AG04449 (cell line): ENCODE data around the gene OSBP2.

Experiments used
- CTCF ChIA-PET: fragments of 350-600 bp; formaldehyde crosslinking; extraction: SDS; loops from one replicate; lab custom pipeline; 2021; ENCODE audit warnings: antibody characterized with exemption; lab: Yijun Ruan, JAX
- POLR2A ChIA-PET: fragments of 400-600, 350-600 bp; formaldehyde crosslinking; extraction: SDS; loops from one replicate; lab custom pipeline; 2020; ENCODE audit warnings: antibody characterized with exemption, inconsistent platforms; lab: Yijun Ruan, JAX
- DNase-seq: peaks from one replicate; pipeline ENCODE4 v3.0.0-alpha.2; 2010; ENCODE audit warnings: low read depth, low spot score
- H3K4me3 ChIP-seq: 2 replicates; pipeline ENCODE4 v1.5.1; 2011; ENCODE audit warnings: low read depth, mild to moderate bottlenecking, control low read depth, low read length
- CTCF ChIP-seq: IDR thresholded peaks from one replicate; pipeline ENCODE4 v1.5.1; 2011; ENCODE audit warnings: mild to moderate bottlenecking, moderate library complexity, low read length, control low read depth, inconsistent platforms; ENCODE audit not compliant: insufficient read depth; ENCODE audit errors: missing control alignments

Gene OSBP2

GRCh38 chr22:30712094-30712493, 17.4 kb downstream of the OSBP2 start:
- H3K4me3 ChIP-seq, result no peak overlapping the region
- ChIA-PET POLR2A (no interaction called here), CTCF (interaction anchor here (0.6 to 1.8 kb wide), 2 partner anchors 10 to 14 kb away, joined by 3 to 5 read pairs; no protein-coding TSS in a partner anchor)
- no peak for DNase-seq
- TF ChIP-seq CTCF, result no peak

DNA sequence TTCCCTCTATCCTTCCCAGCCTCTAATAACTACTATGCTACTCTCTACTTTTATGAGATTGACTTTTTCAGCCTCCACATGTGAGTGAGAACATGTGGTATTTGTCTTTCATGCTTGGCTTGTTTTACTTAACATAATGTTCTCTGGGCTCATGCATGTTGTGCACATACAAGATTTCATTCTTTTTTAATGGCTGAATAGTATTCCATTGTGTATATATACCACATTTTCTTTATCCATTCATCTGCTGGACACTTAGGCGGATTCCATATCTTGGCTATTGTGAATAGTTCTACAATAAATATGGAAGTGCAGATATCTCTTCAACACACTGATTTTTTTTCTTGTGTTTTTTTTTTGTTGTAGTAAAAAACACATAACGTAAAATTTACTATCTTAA, 19.4 kb downstream of the OSBP2 start:
- no peak for TF ChIP-seq CTCF
- DNase-seq, result no peak
- no peak overlapping the region for H3K4me3 ChIP-seq
- ChIA-PET POLR2A (no interaction called here), CTCF (no interaction called here)

DNA sequence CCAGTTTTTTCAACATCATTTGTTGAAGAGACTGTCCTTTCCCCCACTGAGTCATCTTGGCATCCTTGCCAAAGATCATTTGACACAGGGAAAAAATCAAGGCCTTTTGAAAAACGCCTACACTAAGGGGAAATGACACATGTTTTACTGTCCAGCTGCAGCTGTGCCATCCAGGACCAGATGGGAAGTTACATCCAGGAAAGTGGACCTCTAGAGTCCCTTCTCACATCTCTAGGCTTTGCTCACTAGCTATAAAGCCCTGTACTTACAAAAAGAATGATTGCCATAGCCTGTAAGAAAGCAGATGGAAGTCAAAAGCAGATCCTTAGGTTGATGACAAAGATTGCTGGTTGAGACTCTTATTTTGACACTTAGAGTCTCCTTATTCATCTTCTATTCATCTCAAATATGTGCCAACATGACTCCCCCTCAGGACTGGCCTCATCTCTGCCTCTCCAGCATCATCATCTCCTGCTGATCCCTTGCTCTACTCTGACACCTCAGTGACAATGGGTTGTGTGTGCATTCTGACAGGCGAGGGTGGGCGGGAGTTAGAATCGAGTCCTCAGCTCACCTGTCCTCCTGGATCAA, 22.8 kb downstream of the OSBP2 start:
- peak; percentile 49 for DNase-seq
- TF ChIP-seq CTCF, result no peak
- ChIA-PET CTCF (interaction anchor here (1.9 to 3.1 kb wide), 2 partner anchors 38 to 82 kb away, joined by 6 to 14 read pairs; partner anchors contain the start of gene SLC35E4), POLR2A (interaction anchor here (1.4 kb wide), 1 partner anchor 11 kb away, joined by 6 read pairs; no protein-coding TSS in a partner anchor)
- H3K4me3 ChIP-seq, result no peak overlapping the region

DNA sequence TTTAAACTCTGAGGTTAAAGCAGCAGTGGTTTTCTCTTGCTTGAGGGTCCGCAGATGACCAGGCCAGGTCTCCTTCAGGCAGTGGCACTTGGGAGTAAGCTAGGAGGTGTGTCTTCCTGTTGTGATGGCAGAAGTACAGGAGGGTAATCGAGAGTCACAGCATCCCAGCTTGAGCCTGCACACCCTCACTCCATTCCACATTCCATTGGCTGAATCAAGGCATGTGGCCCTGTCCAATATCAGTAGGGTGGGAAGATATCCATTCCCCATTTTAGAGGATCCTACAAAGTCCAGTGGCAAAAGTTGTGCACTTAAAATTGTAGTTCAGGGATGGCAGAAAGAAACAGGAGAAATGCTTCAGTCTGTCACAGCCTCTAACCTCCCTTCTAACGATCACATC, 23.3 kb downstream of the OSBP2 start:
- ChIA-PET POLR2A (interaction anchor here (1.4 kb wide), 1 partner anchor 12 kb away, joined by 6 read pairs; no protein-coding TSS in a partner anchor), CTCF (interaction anchor here (1.9 to 3.1 kb wide), 2 partner anchors 37 to 83 kb away, joined by 6 to 14 read pairs; partner anchors contain the start of gene SLC35E4)
- DNase-seq, result no peak
- no peak overlapping the region for H3K4me3 ChIP-seq
- no peak for TF ChIP-seq CTCF

- no peak for TF ChIP-seq CTCF
- DNase-seq, result no peak
- no peak overlapping the region for H3K4me3 ChIP-seq
- ChIA-PET POLR2A (interaction anchor here (0.7 to 1.4 kb wide), 2 partner anchors 12 to 297 kb away, joined by 3 to 6 read pairs; no protein-coding TSS in a partner anchor), CTCF (interaction anchor here (1.0 to 3.1 kb wide), 2 partner anchors 9 to 37 kb away, joined by 3 to 14 read pairs; no protein-coding TSS in a partner anchor)
Measured at GRCh38 chr22:30718491-30718890, 23.8 kb downstream of the OSBP2 start.

DNA sequence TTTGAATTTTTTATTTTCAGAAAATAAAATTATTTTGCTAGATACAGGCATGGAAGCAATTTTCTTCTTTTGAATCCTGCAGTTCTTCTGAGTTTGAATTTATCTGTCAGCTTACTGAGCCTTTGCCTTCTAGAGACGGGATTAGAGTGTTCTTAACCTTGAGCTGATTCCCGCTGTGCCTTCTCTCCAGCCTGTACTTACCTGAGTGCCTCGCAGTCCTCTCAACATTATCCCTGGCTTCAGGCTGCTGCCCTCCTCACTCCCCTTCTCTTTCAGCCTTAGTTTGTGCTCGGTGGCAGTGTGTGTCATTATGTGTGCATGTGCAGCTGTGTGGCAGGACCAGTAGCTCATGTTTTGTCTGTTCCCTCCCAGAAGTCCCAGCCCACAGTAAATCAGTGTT, 24.3 kb downstream of the OSBP2 start:
- CTCF ChIA-PET, result interaction anchor here (1.0 to 3.1 kb wide), 2 partner anchors 8 to 36 kb away, joined by 3 to 14 read pairs; no protein-coding TSS in a partner anchor
- no peak overlapping the region for H3K4me3 ChIP-seq
- POLR2A ChIA-PET, result interaction anchor here (0.7 kb wide), 1 partner anchor 297 kb away, joined by 3 read pairs; no protein-coding TSS in a partner anchor
- no peak for DNase-seq
- no peak for TF ChIP-seq CTCF
